T-helper 2 cell (primary cell): ENCODE results near the gene UPB1.
"Not testable (repeated sequence)": the region's sequence is repeated elsewhere in the genome, so short reads cannot be mapped to it uniquely, and the experiment has no call there.

Experiments used
- DNase-seq, 5 experiments: peaks; one replicate each; pipeline versions ENCODE4 v3.0.0 to v3.0.0-alpha.2; 2012 to 2022

The UPB1 gene

DNA sequence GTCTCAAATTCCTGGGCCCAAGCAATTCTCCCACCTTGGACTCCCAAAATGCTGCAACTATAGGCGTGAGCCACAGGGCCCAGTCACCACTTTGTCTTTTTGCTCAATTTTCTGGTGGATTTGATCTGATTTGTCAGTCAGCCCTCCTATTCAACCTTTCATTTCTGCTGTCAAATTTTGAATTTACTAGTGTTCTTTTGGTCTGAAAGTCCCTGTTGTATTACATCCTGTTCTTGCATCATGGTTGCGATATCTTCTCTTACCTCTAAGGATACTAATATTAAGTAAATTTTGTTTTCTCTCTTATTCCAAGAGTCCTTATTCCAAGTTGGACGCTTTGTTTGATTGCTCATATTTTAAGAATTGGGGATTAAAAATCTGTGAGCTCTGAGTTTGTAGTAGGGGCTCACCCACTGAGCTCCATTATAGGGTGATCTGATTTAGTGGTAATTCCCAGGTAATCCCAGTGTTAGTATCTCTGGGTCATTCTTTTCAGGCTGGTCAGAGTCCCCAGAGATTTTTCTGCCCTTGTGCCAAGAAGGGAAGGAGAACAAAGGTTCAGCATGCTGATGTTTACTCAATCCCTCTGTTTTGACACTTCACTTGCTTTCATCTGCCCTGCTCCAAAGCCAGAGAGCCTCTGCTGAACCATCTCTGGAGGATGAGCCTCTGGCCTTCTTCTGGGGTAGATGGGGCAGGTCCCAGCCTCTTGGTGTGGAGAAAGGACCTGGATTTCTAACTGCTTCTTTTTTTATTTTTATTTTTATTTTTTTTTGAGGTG is 10.0 kb downstream of the UPB1 start:
- DNase-seq, result no peak

DNA sequence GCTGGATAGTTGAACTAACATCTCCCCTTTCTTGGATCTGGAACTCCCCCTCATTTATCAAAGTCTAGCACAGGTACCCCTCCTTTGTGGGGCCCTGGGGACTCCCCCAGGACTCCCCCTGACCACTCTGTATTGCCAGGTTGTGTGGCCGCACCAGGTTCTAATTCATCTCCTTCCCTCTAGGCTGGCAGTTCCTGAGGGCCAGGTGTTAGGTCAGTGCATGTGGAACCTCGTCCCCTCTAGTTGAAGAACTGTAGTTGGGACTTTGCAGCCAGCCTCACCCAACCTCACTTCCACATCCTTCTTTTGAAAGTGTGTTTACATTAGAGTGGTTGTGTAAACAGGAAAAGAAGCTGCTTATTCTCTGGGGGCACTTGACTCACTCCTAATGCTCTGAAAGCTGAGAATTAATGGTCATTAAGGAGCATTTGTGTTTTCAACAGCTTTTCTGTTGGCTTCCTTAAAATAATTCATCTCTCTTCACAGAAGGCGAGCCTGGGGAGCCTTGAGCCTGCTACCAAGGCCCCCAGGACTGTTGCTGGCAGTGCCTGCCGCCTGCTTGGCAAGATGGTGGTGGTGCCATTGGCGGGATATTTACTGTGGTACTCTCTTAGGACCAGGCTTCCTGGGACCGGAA is 11.8 kb downstream of the UPB1 start:
- DNase-seq, result no peak

GRCh38 chr22:24507716-24508115 is 12.6 kb downstream of the UPB1 start:
- DNase-seq, result no peak

DNA sequence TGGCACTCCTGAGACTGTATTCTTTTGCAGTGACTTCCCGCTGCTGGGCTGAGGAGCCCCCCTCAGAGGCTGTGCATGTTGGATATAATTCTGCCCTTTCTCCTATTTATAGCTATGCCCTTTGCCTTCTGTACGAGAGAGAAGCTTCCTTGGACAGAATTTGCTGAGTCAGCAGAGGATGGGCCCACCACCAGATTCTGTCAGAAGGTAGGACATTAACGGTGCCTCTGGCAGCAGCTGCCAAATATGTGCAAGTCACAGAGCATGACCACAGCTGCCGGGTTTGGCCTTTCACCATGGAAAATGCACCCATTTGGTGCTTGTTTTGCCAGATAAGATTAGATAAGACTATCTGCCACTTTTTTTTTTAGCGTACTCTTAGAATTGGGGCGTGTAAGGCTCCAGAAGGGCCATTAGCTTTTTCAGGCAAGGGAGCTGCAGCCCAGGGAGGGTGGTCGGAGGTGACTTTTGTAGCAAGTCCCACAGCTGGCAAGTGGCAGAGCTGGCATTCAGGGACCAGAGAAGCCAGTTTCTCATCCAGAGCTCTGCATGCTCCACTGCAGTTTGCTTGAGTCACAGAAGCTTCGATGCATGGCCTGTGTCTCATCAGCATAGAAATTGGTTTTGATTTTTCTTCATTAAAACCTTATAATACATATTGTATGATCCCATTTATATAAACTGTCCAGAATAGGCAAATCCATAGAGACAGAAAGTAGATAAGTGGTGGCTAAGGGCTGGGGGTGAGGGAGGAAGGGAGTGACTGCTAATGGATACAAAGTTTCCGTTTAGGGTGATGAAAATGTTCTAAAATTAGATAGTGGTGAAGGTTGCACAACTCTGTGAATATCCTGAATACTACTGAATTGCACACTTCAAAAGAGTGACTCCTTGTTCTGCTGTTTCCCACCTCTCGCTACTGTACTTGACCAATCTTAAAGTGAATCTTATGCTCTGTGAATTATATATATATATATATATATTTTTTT is 15.8 kb downstream of the UPB1 start:
- DNase-seq, result no peak

GRCh38 chr22:24512043-24512442 is 16.9 kb downstream of the UPB1 start:
- no peak for DNase-seq

- DNase-seq, result no peak
Measured at GRCh38 chr22:24513378-24514240, 18.5 kb downstream of the UPB1 start.

DNA sequence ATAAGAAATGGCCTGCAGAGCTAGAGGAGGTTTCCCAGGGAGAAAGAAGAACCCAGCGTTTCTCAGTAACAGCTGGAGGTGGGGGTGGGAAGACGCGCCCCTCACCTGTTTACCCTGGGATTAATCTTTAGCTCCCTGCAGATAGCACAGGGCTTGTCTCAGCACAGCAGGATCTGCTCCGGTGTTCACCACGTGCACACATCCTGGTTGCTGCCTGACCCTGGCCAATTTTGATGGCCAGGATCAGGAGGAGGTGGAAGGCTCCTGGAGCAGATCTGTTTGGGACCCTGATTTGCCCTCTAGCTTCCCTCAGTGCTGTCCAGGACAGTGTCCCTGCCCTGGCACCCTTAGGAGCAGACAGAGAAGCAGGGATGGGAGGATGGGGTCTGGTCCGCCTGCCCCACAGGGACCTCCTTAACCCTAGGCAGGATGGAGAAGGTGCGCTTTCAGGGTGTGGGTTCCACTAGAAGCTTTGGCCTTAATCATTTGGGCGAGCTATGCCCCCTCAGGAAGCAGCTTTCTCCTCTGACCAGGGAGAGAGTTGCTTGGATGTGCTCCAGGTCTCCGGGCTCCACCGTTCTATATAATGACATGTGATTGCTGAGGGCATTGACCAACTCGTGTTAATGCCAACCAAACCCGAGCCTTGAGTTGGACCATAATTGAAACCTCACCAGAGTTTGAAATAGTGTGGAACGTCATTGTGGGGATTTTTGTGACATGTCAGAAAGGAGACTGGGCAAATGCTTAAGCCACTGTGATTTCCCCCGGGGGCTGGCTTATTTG is 19.3 kb downstream of the UPB1 start:
- no peak for DNase-seq

DNA sequence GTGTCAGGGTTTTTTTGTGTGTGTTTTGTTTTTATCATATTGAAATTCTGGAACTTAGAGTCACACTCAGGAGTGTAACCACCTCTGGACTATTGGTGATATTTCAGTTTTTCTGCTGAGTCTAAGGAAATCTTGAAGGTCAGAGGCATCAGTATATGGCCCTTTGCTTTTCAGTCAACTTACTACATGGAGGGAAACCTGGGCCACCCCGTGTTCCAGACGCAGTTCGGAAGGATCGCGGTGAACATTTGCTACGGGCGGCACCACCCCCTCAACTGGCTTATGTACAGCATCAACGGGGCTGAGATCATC is 19.9 kb downstream of the UPB1 start:
- no peak for DNase-seq

GRCh38 chr22:24516301-24516737 is 21.2 kb downstream of the UPB1 start:
- no peak for DNase-seq

- DNase-seq, result no peak
Measured at GRCh38 chr22:24517446-24517845, 22.3 kb downstream of the UPB1 start.

DNA sequence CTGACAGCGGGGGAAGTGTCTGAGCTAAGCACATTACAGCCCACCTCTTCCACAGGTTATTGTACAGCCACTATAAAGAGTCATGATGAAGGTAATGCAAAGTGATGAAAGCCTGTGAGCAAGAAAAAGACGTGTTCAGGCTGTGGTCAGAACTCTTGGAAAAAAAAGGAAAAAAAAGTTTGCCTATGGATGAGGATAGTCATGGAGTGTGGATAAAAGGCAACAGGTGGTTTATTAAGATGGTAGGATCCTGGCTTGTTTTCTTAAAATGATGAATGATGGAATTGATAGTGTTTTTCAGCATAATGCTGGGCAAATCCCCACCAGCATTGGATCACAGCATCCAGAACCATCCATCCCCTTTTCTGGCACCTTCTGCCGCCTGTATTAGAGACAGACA is 23.1 kb downstream of the UPB1 start:
- DNase-seq, result no peak

DNA sequence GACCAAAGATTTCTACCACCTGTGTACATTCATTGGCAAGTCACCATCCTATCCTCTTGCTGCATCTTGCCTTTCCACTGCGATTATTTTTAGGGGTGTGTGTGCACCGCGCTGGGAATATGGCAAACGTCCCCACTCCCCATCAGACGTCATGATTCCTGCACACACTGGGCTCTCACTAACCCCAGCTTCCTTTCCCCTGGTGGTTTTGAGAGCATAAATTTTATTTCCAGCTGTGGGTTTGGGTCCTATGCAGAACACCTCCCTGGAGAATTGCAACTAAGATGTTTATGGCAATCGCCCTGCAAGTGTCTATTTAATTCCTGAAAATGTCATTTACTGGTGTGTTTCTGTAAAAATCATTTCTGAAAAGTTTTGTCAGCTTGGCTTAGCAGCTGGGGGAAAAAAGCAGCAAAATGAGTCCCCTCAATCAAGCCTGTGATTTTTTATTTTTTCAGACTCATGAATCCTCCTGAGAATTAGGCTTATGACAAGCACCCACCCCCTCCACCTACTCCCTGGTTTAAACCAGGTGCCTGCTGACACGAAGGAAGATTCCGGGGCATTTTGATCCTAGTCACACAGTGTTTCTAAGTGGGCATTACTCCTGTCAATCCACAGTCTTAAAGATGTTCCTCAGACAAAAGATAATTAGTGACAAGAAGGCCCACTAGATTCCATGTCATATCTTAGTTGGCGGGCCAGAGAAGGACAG is 23.8 kb downstream of the UPB1 start:
- no peak for DNase-seq

DNA sequence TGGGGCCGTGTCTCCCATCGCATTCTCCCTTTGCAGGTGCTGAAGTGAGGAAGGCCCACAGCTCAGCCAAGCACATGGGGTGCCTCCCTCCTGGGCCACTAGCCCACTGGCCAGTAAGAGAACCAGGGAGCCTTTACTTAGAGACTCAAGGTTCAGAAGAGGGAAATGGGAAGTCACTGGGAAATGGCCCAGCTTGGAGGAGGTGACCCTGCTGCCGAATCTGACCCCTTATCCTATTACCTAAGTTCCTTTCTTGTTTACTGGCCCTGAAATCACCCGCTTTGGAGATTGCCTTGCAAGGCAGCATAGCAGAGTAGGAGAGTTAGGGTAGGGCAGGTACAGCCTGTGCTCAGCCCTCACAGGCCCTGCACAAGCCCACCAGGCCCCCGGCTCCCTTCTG is 24.4 kb downstream of the UPB1 start:
- DNase-seq, result no peak

DNA sequence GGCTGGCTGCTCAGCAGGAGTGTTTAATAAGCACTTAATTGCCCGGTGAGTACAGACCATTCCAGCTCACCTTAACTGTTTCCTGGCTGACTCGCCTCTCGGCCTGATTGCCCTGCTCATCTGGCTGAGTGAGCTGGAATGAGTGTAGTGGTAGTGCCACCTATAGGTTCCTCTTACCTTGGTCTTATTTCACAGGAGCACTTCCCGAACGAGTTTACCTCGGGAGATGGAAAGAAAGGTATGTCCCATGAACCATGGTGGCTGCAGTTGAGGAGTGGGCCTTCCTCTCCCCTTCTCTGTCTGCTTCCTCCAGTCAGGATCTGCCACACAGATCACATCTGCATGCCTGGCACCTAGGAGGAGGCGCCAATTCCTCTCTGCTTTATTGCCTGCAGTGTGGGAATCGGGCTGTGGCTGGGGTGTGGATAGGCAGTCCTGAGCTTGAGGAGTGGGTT is 26.7 kb downstream of the UPB1 start:
- peak in 1 of 5 experiments; percentile 71 for DNase-seq

GRCh38 chr22:24523873-24524272 is 28.7 kb downstream of the UPB1 start:
- DNase-seq, result no peak

DNA sequence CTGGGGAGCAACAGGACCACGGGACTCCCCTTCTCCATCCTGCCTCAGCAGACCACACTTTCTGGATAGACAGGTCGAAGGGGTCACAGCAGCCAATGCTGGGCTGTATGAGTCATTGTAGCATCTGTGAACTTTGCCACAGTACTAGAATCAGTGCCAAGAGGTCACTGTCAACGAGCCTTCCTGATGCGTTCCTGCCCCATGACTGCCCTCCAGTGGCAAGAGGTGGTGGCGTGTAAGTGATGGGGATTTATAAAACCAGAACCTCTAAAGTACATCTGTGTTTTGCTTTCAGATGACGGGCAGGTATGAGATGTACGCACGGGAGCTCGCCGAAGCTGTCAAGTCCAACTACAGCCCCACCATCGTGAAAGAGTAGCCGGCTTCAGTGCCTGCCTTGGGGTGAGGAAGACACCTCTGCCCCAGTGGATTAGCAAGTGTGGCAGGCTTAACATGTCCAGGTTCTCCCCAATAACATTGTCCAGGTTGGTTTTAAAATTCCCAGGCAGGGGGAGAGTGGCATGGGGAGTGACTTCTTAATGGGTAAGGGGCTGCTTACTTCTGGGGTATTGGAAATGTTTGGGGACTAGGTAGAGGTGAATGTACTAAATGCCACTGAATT is 30.4 kb downstream of the UPB1 start:
- peak; percentile 30 to 89 (median 58) for DNase-seq

DNA sequence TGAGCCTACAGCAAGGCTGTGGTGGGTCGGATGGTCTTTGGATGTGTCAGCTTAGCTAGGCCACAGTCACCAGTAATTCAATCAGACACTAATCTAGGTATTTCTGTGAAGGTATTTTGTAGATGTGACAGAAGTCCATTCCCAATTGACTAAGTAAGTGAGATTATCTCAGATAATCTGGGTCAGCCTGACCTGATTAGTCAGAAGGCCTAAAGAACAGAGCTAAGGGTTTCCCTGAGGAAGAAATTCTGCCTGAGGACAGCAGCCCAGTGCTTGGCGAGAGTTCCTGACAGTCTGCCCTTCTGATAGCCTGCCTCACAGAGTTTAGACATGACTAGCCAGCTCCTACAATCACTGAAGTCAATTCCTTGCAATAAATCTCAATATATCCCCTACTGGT is 31.1 kb downstream of the UPB1 start:
- DNase-seq, result no peak

- no peak for DNase-seq
Measured at GRCh38 chr22:24529898-24530297, 34.8 kb downstream of the UPB1 start.

DNA sequence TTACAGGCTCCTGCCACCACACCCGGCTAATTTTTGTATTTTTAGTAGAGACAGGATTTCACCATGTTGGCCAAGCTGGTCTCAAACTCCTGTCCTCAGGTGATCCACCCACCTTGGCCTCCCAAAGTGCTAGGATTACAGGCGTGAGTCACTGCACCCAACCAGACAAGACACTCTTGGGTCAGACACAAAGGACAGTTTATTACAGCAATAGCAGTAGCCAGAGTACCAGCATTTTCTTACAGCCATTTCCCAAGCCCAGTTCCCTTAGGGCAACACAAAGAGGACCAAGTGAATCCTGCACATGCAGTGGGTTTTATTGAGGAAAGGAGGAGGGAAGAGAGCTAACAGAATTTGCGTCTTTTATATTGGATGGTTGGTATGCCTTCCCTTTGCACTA is 35.8 kb downstream of the UPB1 start:
- DNase-seq, result not testable (repeated sequence)

GRCh38 chr22:24532075-24532474 is 36.9 kb downstream of the UPB1 start:
- DNase-seq, result no peak
